SK-N-SH treated with all-trans-retinoic acid at 6 μM for 48 hours (cell line): ENCODE measurements around the gene SYNE2.

ENCODE experiments used
- CREB5 ChIP-seq: fragments of 250-450 bp; sonication (Bioruptor Pico); IDR thresholded peaks from 2 replicates; pipeline ENCODE4 v1.5.1; 2020; ENCODE audit warnings: low read depth, mild to moderate bottlenecking, moderate library complexity
- ESRRG ChIP-seq: fragments of 250-450 bp; sonication (Bioruptor Pico); IDR thresholded peaks from 2 replicates; pipeline ENCODE4 v1.6.1; 2021; ENCODE audit warnings: mild to moderate bottlenecking
- GLIS3 ChIP-seq: fragments of 250-450 bp; sonication (Bioruptor Pico); IDR thresholded peaks from 2 replicates; pipeline ENCODE4 v1.5.0; 2020; ENCODE audit warnings: mild to moderate bottlenecking, moderate library complexity
- PATZ1 ChIP-seq: fragments of 250-450 bp; sonication (Bioruptor Pico); IDR thresholded peaks from 2 replicates; pipeline ENCODE4 v1.8.0; 2020; ENCODE audit warnings: mild to moderate bottlenecking, moderate library complexity, borderline replicate concordance
- POU6F1 ChIP-seq: fragments of 250-450 bp; sonication (Bioruptor Pico); IDR thresholded peaks from 2 replicates; pipeline ENCODE4 v1.8.0; 2021; ENCODE audit warnings: low read depth, mild to moderate bottlenecking, moderate library complexity, borderline replicate concordance
- PPARA ChIP-seq: fragments of 250-450 bp; sonication (Bioruptor Pico); IDR thresholded peaks from 2 replicates; pipeline ENCODE4 v1.5.0; 2020; ENCODE audit warnings: mild to moderate bottlenecking, borderline replicate concordance
- TCF4 ChIP-seq: fragments of 250-450 bp; sonication (Bioruptor Pico); IDR thresholded peaks from 2 replicates; pipeline ENCODE4 v1.8.0; 2021; ENCODE audit warnings: mild to moderate bottlenecking, moderate library complexity, borderline replicate concordance
- TSHZ2 ChIP-seq: fragments of 250-450 bp; sonication (Bioruptor Pico); IDR thresholded peaks from 2 replicates; pipeline ENCODE4 v1.5.0; 2020; ENCODE audit warnings: mild to moderate bottlenecking, moderate library complexity
- ZC3H10 ChIP-seq: fragments of 250-450 bp; sonication (Bioruptor Pico); IDR thresholded peaks from 2 replicates; pipeline ENCODE4 v1.5.1; 2021; ENCODE audit warnings: mild to moderate bottlenecking, moderate library complexity
- ZFP3 ChIP-seq: fragments of 250-450 bp; sonication (Bioruptor Pico); IDR thresholded peaks from 2 replicates; pipeline ENCODE4 v1.5.0; 2020; ENCODE audit warnings: mild to moderate bottlenecking, moderate library complexity
- ZFP30 ChIP-seq: fragments of 450-650 bp; formaldehyde crosslinking; IDR thresholded peaks from 2 replicates; pipeline ENCODE4 v1.5.0; 2022; ENCODE audit warnings: mild to moderate bottlenecking, moderate library complexity
- ZNF565 ChIP-seq: fragments of 450-650 bp; formaldehyde crosslinking; conservative IDR thresholded peaks from 2 replicates; pipeline ENCODE4 v1.5.0; 2020; ENCODE audit warnings: low read depth, mild to moderate bottlenecking, moderate library complexity
- ZNF8 ChIP-seq: fragments of 450-650 bp; formaldehyde crosslinking; IDR thresholded peaks from 2 replicates; pipeline ENCODE4 v1.5.0; 2020; ENCODE audit warnings: mild to moderate bottlenecking, moderate library complexity

- TF ChIP-seq ESRRG (no peak), ZFP30 (CRISPR knock-in tag) (no peak), ZNF565 (CRISPR knock-in tag) (no peak), GLIS3 (no peak), ZFP3 (CRISPR knock-in tag) (no peak), ZNF8 (CRISPR knock-in tag) (no peak), PATZ1 (no peak), CREB5 (no peak), TCF4 (no peak), TSHZ2 (CRISPR knock-in tag) (no peak), POU6F1 (CRISPR knock-in tag) (no peak), ZC3H10 (CRISPR knock-in tag) (no peak), PPARA (CRISPR knock-in tag) (no peak)
Measured at GRCh38 chr14:64202716-64203115, 349.9 kb downstream of the SYNE2 start.
